SIG-M5 (cell line): ENCODE measurements around the gene EVC2.
"Not testable (repeated sequence)": the region's sequence is repeated elsewhere in the genome, so short reads cannot be mapped to it uniquely, and the experiment has no call there.

Experiments used
- DNase-seq: peaks from one replicate; lab custom pipeline; 2025; lab: John Stamatoyannopoulos, UW

EVC2 gene

DNA sequence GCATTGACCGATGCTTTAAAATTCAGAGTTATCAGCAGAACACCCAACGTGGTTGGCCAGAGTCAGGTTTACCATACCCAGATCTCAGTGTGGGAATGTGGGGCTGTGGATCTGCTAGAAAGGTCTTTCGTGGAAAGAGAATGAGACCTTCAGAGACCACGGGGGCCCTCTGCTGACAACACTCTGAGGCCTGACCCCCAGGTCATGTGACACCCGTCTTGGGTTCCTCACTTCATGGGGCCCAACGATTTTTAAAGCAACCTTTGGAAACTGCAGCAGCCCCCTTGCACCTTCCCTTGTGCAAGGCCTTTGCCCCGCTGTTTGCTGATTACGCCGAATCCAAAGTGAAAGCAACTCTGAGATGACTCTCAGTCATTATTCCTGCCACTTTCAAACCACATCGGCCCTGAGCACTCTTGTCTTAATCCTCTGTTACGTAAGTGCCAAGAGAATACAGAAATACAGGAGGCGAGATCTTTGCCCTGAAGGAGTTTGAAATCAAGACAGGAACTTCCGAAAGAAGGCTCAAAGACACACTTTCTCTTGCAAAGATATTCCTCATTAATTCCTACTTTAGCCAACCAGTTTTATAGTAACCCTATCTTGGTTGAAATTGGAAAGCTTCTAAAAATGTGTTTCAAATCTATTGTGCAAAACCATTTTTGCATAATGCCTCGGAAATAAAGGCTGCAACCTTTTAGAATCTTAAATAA, 88.3 kb downstream of the EVC2 start:
- no peak for DNase-seq

DNA sequence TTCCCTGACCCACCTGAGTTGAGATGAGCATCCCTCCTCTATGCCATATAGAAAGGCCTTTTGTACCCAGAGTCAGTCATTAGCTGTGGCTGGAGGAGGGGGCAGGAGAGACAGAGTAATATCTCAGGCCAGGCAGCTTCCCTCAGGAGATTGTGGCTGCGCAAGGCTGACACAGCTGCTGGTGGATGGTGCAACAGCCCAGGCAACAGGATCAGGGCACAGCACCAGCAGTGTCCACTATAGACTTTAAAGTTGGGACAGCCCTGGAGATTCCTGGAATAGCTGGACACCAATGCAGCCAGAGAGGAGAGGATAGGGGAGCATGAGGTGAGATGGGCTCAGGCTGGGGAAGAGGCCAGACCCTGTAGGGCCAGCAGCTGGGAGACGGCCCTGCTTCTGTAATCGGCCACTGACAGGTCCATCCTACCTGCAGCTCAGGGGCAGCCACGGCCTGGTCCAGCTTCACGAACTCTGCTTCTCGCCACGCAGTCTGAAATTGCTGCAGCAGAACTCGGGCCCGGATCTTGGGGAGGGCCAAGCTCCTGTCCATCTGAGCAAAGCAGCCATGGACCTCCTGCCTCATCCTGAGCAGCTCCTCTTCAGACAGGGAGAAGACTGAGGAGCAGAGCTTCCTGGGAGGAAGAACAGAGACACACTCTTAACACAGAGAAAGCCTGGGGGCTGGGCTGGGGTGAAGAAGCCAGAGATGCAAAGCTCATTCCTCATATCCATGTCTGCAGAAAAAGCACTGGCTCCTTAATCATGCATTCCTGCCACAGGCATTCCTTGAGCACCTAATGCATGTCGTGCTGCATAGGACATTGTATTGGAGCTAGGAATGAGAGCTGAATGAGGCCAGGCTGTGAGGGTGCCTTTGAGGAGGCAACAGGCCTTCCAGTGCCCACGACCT, 90.1 kb downstream of the EVC2 start:
- DNase-seq: no peak

DNA sequence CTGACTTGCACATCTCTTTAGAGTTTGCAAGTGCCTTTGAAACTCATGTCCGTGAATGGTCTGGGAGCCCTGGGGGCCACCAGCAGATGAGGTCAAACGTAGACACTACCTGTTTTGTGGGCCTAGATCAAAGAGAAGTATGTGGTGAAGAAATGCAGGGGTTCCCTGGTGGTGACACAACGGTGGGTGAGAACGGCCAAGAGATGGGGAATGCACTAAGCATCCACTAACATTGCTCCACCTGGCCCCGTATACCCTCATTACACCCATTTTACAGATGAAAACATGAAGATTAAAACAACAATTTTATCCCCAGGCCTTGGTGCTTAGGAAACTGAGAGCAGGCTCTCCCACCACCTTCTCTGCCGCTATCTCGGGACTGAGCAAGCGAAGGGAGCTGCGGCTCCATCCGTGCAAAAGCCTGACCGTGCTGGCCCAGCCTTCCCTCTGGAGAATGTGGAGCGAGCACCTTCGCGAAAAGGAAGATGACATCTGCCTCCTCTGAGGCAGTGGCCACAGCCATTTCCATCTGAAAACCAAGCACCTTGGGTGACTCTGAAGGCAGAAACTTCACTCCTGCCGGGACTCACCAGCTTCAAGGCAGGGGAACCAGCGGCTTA, 91.9 kb downstream of the EVC2 start:
- DNase-seq: no peak

DNA sequence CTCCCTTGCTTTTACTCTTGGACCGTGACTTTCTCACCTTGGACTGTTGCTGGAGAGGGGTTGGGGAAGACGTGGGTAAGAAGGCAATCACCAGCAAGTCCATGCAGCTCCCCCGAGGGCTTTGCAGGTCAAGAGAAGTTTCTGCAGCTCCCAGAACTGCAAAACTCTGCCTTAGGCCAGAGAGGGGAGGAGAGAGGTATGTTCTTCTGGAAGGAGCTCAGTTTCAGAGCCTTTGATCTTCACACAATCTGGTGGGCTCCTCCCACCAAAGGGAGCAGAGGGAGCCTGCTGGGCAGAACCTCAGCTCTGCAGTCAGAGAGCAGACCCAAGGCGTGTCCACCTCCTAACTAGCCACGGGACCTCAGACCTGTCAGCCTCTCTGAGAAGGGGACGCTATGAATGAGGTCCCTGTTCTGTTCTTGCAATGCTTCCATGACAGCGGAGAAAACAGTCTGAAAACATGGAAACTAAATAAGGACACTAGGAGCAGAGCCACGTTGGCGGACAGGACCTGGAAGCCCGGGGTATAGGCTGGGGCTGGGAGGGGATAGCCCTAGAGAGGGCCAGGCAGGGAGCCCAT, 92.8 kb downstream of the EVC2 start:
- DNase-seq: no peak

DNA sequence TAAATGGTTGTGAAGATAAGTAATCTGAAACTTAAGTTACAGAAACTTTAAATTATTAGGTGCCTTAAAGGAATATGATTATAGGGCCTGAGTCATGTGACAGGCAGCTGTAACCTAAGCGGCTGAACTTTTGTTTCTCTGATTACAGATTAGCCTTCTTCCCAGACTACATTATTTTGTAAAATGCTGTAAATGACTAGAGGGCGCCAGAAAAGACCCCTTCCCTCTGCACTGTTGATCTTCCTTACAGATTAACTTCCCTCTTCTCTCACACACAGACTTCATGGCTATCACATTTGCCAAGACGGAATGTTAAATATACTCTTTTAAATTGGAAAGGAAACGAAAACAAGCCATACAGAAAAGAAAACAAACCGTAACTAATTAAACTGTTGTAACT, 96.6 kb downstream of the EVC2 start:
- DNase-seq: no peak

DNA sequence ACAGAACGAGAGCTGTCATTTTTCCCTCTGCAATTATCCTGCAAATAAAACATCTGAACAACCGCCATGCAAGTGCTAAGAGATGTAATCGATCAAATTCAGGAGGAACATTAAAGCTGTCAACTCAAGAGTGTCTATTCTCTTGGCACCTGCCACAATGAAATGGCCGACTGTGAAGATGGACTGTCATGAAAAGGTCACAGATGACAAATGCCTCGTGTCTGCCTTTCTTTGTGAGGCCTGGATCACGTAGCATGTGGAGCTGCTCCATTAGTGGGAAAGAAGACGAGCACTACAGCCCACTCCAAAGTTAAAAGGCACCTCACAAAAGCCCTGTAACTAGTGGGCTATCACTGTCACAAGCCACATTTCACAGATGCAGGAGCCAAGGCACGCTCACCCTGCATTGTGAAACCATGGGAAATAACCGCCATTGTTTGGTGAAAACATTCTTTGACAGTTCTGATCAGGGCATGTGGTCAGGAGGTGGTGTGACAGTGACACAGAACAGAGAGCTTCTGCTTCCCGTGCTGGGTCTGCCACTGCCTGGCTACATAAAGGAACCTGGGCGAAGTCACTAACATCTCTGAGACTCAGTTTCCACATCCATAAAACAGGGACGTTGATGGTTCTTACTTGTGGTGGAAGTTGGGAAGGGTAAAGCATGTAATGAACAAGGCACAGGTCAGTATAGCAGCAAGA, 98.9 kb downstream of the EVC2 start:
- DNase-seq: no peak

DNA sequence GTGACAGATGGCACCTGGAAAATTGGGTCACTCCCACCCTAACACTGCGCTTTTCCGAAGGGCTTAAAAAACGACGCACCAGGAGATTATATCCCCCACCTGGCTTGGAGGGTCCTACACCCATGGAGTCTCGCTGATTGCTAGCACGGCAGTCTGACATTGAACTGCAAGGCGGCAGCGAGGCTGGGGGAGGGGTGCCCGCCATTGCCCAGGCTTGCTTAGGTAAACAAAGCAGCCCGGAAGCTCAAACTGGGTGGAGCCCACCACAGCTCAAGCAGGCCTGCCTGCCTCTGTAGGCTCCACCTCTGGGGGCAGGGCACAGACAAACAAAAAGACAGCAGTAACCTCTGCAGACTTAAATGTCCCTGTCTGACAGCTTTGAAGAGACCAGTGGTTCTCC, 114.5 kb downstream of the EVC2 start:
- not testable (repeated sequence) for DNase-seq

DNA sequence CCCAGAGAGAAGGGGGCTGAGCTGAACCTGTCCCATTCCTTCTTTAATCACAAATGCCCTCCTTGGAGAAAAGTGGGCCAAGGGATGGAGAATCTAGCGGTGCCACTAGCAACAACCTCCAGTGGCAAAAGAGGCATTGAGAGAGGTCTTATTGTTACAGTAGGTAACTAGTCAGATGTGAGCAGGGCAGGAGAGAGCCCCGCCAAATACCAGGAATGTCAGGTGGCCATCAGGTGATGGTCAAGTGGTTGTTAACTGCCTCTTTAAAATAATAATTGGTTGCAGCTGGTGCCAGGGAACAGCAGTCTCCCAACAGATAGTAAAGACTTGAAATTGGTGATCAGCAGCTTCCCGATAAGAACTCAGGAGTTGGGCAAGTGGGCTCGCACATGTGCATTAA, 116.1 kb downstream of the EVC2 start:
- DNase-seq: no peak

DNA sequence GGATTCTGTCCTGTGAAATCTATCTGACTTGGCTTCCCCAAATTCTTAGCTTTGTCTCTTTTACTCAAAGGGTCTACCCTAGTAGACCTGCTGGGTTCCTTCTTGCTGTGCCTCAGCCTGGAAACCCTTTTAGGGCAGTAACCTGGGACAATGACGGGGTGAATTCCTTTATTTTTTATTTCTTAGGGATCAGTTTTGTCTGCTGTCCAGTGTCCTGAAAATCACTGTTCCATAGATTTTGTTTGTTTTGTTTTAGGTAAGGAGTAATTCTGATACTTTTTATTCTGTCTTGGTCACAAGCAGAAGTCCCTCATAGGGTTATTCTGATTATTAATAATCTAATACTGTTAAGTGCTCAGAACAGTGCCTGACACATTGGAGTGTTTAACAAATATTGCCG, 118.9 kb downstream of the EVC2 start:
- no peak for DNase-seq

DNA sequence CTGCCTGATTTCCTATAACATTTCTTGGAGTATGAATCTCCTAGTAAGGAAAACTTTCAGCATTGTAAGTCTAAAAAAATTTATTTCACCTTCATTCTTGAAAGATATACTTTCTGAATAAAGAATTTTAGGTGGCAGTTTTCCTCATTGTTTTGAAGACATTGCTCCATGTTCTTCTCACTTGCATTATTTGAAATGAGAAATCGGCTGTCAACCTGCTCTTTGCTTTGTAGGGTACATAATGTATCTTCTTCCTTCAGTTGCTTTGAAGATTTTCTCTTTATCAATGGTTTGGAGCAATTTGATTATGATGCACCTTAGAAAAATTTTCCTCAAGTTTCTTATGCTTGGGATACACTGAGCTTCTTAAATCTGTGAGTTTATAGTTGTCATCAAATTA, 120.3 kb downstream of the EVC2 start:
- DNase-seq: no peak

DNA sequence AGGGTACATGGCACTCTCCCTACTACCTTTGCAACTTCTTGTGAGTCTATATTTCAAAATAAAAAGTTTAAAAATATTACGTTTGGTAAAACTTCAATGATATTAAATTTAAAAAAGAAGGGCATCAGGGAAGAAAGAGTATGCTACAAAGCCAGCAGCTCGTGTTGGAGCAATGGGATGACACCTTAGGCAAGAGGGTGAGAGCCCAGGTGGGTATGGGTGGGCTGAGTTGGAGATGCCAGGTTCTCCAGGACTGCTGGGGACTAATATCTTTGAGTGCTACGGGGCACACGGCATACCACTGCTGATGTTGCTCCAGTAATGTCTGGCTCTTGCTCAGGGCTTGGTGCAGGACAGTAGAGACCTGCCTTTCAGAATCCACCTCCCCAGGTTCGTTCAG, 132.4 kb downstream of the EVC2 start:
- no peak for DNase-seq

DNA sequence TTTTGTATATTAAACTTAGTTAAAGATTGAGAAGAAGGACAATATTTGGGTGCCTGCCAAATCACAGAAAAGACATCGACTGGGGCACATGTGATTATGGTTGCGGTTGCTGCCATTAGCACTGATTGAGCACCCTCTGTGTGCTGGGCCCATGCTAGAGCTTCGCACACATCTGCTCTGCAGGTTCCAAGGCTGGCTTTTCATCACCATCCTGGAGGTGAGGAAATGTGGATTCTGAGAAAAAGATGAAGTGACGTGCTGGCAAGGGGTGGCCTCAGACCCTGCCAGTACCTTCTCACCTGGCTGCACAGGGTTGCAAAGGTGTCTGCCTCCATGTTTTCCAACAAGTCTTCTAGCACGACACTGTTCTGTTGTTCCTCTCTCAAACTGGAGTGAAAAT, 134.0 kb downstream of the EVC2 start:
- DNase-seq: no peak

DNA sequence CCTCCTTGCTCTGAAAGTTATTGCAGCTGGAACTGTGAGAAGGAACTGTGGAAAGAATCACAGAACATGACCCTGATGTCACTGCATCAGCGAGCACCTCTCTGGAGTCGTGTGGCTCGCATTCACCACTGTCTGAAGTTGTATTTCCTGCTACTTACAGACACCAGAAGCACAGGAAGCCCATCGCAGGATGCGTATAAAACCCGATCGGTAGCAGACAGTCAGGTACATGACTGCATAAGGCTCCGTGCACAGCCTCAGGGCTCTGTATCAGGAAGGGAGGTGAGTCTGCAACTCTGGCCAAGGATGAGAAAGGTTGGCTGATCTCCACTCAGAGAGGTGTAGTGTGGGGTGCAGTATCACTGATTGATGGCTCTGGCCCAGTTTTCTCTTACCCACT, 134.4 kb downstream of the EVC2 start:
- DNase-seq: no peak

DNA sequence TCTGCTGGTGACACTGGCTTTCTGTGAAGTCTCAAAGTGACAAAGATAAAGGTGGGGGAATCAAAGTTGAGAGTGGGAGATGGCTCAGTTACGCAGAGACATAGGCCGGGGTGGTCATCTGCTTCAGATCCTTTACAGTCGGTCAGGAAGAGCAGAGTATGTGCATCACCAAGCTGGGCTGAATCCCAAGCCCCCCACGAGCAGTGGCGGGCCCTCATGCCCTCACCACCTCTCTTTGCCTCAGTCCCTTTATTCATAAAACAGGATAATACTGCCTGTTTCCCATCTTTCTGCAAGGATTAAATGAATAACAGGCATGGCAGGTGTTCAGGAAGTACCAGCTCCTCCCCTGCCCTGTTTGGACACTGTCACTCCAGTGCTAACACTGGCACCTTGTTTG, 135.6 kb downstream of the EVC2 start:
- DNase-seq: no peak

DNA sequence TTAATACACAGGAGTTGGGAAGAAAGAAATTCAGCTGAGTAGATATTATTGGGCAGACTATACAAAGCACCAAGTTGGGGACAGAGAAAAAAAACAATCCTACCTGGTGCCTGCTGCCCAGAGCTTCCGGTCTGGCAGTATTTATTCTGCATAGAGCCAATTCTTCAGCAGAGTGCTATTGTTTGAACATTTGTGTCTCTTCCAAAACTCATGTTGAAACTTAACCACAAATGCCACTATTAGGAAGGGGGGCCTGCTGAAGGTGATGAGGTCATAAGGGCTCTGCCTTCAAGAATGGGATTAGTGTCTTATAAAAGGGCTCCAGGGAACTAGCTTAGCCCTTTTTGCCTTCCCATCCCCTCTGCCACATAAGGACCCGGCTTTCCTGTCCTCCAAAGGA, 136.2 kb downstream of the EVC2 start:
- no peak for DNase-seq

DNA sequence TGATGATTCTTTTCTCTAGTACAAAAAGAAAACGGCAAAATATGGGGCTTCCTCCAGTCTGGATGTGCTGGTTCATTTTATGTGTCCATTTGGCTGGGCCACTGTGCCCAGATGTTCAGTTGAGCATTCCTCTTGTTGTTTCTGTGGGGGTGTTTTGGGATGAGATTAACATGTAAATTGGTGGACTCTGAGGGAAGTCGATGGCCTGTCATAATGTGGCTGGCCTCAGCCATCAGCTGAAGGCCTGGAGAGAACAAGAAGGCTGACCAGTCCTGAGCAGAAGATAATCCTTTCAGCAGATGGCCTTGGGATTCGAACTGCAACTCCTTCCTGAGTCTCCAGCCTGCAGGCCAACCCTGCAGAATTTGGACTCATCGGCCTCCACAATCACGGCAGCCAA, 136.7 kb downstream of the EVC2 start:
- no peak for DNase-seq

DNA sequence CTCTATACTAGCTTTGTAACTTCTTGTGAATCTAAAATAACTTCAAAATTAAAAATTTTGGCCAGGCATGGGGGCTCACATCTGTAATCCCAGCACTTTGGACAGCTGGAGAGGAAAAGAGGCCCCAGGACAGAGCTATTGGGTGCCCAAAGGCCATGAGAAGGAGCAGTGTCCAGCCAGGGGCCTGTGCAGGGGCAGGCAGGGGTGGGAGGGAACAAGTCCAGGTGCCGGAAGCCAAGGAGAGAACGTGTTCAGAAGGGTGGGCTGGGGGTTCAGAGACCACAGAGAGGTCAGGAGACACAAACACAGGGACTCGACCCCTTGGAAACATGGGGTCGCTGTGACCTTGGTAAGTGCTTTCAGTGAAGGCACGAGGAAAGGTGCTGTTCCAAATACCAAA, 138.9 kb downstream of the EVC2 start:
- DNase-seq: no peak

DNA sequence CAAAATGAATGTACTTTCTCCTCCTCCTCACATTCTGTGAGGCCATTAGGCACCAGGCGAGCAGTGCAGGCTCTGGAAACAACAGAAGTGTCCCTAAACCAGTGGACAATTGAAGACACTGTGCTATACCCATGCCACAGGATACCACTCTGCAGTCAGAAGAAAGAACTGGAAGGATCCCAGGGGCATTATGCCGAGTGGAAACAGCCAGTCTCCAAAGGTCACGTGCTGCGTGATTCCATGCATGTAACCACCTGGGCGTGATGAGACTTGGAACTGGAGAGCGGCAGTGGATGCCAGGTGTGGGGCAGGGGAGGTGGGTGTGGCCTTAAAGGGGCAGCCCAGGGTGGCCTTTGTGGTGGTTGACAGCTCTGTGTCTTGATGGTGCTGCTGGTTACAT, 139.4 kb downstream of the EVC2 start:
- no peak for DNase-seq

DNA sequence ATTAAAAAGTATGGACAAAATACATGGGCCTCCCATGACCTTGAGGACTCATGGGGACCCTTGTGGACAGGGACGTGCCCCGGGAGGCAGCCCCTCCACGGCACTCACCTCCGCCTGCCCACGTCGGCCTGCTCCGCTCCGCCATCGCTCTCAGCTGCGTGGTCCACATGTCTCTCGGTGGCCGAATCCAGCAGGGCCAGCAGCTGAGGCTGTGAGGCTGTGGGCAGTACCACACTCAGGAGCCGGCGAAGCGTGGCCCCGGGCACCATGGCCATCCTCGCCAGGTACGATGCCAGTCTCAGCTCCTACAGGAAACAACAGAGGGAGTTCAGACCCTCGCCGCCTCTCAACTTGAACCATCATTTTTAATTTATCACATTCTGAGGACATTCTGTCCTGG, 140.0 kb downstream of the EVC2 start:
- DNase-seq: no peak

DNA sequence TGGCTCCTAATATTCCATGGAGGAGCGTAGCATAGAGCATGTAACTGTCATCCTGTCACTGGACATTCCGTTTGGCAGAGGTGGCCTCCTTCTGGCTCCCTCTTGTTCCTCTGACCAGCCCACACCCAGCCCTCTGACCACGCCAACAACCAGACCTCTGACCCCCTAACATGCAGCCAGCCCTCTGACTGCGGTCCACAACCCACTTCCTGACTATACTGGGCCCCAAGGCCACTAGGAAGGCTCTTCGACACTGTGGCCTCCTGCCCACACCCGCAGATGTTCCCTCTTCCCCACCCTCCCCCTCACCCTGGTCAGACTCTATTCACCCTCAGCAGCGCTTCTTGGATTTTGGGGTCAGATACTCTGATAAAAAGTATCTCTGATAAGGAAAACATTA, 141.4 kb downstream of the EVC2 start:
- DNase-seq: no peak

DNA sequence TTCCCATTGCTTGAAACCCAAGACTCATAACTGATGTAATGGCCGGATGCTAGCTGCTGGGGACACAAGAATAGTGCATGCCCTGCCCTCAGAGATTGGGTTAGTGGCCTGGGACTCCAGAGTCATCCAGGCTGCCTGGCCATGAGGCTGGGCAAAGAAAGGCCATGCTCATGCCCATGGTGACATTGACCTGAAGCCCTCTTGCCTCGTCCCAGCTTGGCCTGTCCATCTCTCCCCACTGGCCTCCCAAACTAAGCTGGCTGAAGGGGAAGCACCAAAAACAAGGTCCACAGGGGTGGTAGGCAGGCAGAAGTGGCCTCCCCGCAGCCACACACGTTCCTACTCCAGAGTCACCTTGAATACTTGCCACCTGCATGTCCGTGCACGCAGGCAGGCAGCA, 141.8 kb downstream of the EVC2 start:
- DNase-seq: no peak

DNA sequence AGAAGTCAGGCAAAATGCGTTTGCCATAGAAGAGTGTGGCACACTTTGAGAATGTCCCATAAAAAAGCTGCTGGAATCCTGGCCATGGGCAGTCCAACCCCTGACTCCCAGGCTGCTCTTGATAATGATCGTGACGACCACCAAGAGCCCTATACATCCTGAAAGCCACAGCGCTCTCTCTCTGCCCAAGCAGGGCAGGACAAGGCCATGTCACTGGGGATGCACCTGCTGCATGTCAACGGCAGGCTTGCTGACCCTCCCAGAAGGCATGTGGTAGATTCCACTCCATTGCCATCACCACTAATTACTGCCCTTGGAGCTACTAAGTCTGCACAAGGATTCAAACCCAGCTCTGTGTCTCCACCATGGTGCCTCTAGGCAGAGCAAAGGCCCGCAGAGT, 144.5 kb downstream of the EVC2 start:
- no peak for DNase-seq
